HEK293T (cell line): ENCODE measurements around the gene CCDC88C.

Experiments used
- ELF4 ChIP-seq: fragments of 450-650 bp; IDR thresholded peaks from 2 replicates; pipeline ENCODE4 v1.6.1; 2017; ENCODE audit warnings: antibody characterized with exemption
- FOXA1 ChIP-seq: fragments of 450-650 bp; IDR thresholded peaks from 2 replicates; pipeline ENCODE4 v1.6.1; 2016; ENCODE audit warnings: mild to moderate bottlenecking
- FOXM1 ChIP-seq: fragments of 450-650 bp; IDR thresholded peaks from 2 replicates; pipeline ENCODE4 v1.6.1; 2017; ENCODE audit warnings: mild to moderate bottlenecking, borderline replicate concordance
- LEF1 ChIP-seq: fragments of 450-650 bp; IDR thresholded peaks from 2 replicates; pipeline ENCODE4 v1.6.1; 2017; ENCODE audit warnings: mild to moderate bottlenecking, borderline replicate concordance
- SP1 ChIP-seq: fragments of 450-650 bp; IDR thresholded peaks from 2 replicates; pipeline ENCODE4 v1.6.1; 2017
- SUZ12 ChIP-seq: fragments of 450-650 bp; IDR thresholded peaks from 2 replicates; pipeline ENCODE4 v1.6.1; 2016; ENCODE audit warnings: mild to moderate bottlenecking
- ZNF384 ChIP-seq: fragments of 450-650 bp; IDR thresholded peaks from 2 replicates; pipeline ENCODE4 v1.6.1; 2016

DNA sequence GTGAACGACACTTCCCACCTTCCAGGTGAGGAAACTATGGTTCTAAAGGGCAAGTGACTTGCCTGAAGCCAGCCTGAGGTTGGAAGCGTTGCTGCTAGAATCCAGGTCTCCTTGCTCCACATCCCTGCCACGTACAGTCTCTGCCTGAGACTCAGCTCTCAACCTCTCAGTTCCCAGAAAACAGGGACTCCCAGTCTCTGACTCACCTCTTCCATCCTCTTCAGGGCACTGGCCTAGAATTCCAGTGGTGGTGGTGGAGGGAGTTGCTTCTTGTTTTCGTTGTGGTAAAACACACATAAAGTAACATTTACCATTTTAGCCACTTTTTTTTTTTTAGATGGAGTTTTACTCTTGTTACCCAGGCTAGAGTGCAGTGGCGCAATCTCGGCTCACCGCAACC lies 180.4 kb downstream of the CCDC88C start:
- no peak for TF ChIP-seq SUZ12
- no peak for TF ChIP-seq SP1
- no peak for TF ChIP-seq ELF4
- TF ChIP-seq LEF1, result no peak
- TF ChIP-seq FOXM1, result no peak
- no peak for TF ChIP-seq FOXA1
- TF ChIP-seq ZNF384, result no peak
